Right lobe of liver (tissue), 6 donors: ENCODE results near the gene FGFR1OP2. TPM values are rescaled to one million over a fixed set of nuclear protein-coding genes. Genes with fewer than 3 reads are reported as not detected.
A peak's percentile ranks its signal among the peaks of the same experiment; 100 is the strongest.

Source experiments
- ATAC-seq, 4 donors: fragments of 200-7000 bp; cut with Tn5 transposase; one replicate each; pipeline ENCODE4 v1.9.1; 2020; ENCODE audit warnings: mild to moderate bottlenecking in 4 of 4, moderate library complexity in 4 of 4
- DNase-seq, 3 donors: peaks; one replicate each; pipeline ENCODE4 v3.0.0-alpha.2; 2020
- H3K27ac ChIP-seq, 3 donors: fragments of 200-600 bp; one replicate each; pipeline ENCODE4 v1.8.0; 2022
- H3K27me3 ChIP-seq, 2 donors: fragments of 200-600 bp; one replicate each; pipeline ENCODE4 v1.8.0; 2022
- H3K36me3 ChIP-seq, 4 donors: fragments of 200-600 bp; sonication (generic) in 1 of 4; one replicate each; pipeline versions ENCODE4 v1.5.1 to v1.8.0; 2017 to 2022; ENCODE audit warnings: control low read depth in 1 of 4
- H3K4me1 ChIP-seq, 4 donors: fragments of 200-600 bp; sonication (generic) in 1 of 4; one replicate each; pipeline versions ENCODE4 v1.5.1 to v1.8.0; 2017 to 2022; ENCODE audit warnings: control low read depth in 1 of 4
- H3K4me3 ChIP-seq, 3 donors: fragments of 200-600 bp; one replicate each; pipeline ENCODE4 v1.8.0; 2022
- H3K9me3 ChIP-seq, 4 donors: fragments of 200-600 bp; sonication (generic) in 1 of 4; one replicate each; pipeline versions ENCODE4 v1.5.1 to v1.8.0; 2017 to 2022; ENCODE audit warnings: control low read depth in 1 of 4
- CTCF ChIP-seq, 4 donors: fragments of 200-600 bp in 3 of 4; fragments of 450-650 bp in 1 of 4; IDR thresholded peaks; one replicate each; pipeline versions ENCODE4 v1.5.1 to v1.8.0; 2016 to 2022; ENCODE audit warnings: antibody characterized with exemption in 4 of 4, mild to moderate bottlenecking in 2 of 4
- POLR2A ChIP-seq: fragments of 450-650 bp; IDR thresholded peaks from one replicate; pipeline ENCODE4 v1.6.1; 2017; ENCODE audit warnings: antibody characterized with exemption, mild to moderate bottlenecking
- WGBS: methylation state at CpG from one replicate; pipeline ENCODE4 v1.1.6; 2018; ENCODE audit warnings: low coverage, low lambda C conversion rate; ENCODE audit not compliant: insufficient coverage; ENCODE audit errors: missing lambda C conversion rate; 5-methylcytosine and 5-hydroxymethylcytosine counted together
- intact Hi-C, 2 donors: fragments of 100-400 bp; cut with DNase I; formaldehyde crosslinking; loops; one replicate each; pipeline versions ENCODE4 v1.11.2 to v1.14.1; 2022
- total RNA-seq, 6 experiments: library from RNA; depleted of rRNA in 2 of 6; stranded (reverse); fragments of >200 nt in 2 of 6; fragmentation: NEBNext Ultra II Directional in 3 of 6; extraction: Animal tissue kit (Norgen Biotek cat#: 25700) in 3 of 6; gene quantifications; one replicate each; pipeline versions ENCODE4 v1.1.0 to v1.2.4, GENCODE V29; 2016 to 2023
- donor health status: DM: no; HTN: yes; CAD: no.
- donor health status: DM: no; HTN: no; CAD: no.
- donor health status: DM: no; HTN: no; CAD: no.
- donor health status: DM: no; HTN: yes; CAD: no.
- donor health status: DM: no; HTN: yes; CAD: no.

FGFR1OP2 gene
- total RNA-seq, 6 experiments from 2014 or later, result 13.3 to 29.6 (median 20.1) TPM

- no peak for ATAC-seq
- peak overlapping the region; percentile 92 to 96 (median 93) for H3K27ac ChIP-seq
- no peaks in the 10 kb centered on the region for H3K27me3 ChIP-seq
- H3K4me3 ChIP-seq, result peak overlapping the region; percentile 87 to 94 (median 90)
- no peaks in the 10 kb centered on the region for H3K36me3 ChIP-seq
- H3K9me3 ChIP-seq, result no peaks in the 10 kb centered on the region
- intact Hi-C loops, result loop anchor here in 1 of 2 donors (10.0 kb wide), 1 partner anchor 75 kb away; the partner anchor contains the start of gene TM7SF3
- peaks cover 0 to 39% (median 9%) of the 10 kb centered on the region in 4 donors for H3K4me1 ChIP-seq
- DNase-seq, result no peak
- TF ChIP-seq CTCF (IDR thresholded peaks at IDR 0.05), result no peak
- TF ChIP-seq POLR2A, result no peak
- WGBS, result 4% methylated on average over 9 of the region's 9 CpGs
These were observed 1.0 kb downstream of the FGFR1OP2 start for GRCh38 chr12:26939192-26939832.

DNA sequence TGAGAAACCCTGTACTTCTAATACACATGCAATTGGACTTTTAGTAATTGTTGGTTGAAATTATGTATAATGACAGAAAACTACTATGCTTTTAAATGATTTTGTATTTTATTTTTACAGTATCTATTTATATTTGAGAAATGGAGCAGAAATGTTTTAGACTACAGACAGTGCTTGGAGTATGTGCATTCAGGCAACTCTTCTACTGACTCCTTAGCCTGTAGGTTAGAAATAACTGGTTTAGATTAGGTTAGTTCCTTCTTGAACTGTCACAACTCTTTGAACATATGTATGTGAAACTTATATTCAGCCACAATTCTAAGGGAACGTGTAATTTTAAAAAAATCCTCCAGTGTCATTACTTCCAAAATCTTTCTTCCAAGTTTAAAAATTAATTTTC, 1.7 kb downstream of the FGFR1OP2 start:
- Histone ChIP-seq H3K9me3 (no peaks in the 10 kb centered on the region), H3K36me3 (peaks cover 0 to 3% (median 0%) of the 10 kb centered on the region in 4 donors), H3K4me1 (peaks cover 0 to 39% (median 9%) of the 10 kb centered on the region in 4 donors), H3K27ac (no peak overlapping the region), H3K27me3 (no peaks in the 10 kb centered on the region), H3K4me3 (peak overlapping the region; percentile 87 to 94 (median 90))
- DNase-seq (no peak), ATAC-seq (no peak)
- 24% methylated on average over 1 of the region's 1 CpG for WGBS
- no peak for TF ChIP-seq CTCF (IDR thresholded peaks at IDR 0.05)
- TF ChIP-seq POLR2A, result no peak
- intact Hi-C loops, result loop anchor here in 1 of 2 donors (10.0 kb wide), 1 partner anchor 75 kb away; the partner anchor contains the start of gene TM7SF3

DNA sequence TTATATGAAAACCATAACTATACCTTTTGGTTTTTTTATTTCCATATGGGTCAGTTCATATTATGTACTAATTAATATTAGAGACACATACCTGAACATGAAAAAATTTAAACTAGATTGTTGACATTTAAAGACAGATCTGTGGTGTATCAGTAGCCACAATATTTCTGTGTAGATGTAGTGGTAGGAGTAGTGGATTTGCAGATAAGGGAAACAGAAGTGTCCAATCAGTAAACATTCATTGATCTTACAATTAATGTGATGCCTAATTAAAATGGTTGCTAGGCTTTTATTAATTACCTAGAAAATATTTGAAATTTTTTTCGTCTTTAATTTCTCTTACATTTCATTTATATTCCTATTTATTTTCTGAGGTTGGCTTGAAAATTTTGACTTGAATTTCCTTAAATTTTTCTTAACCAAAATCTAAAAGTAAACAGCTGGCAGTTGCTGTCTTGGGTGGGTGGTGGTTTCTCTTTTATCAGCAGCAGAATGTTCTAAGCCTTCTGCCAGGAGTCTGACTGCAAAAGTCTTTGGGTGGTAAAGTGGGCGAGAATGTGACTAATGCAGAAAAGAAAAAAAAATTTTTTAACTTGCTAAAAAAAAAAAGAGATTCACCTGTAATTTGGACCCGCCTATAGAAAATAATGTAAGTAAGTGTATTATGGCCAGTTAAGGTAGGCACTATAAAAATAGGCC, 2.4 kb downstream of the FGFR1OP2 start:
- ATAC-seq (no peak), DNase-seq (no peak)
- TF ChIP-seq POLR2A (no peak), CTCF (IDR thresholded peaks at IDR 0.05) (no peak)
- H3K4me1 ChIP-seq, result peaks cover 0 to 39% (median 8%) of the 10 kb centered on the region in 4 donors
- H3K27me3 ChIP-seq, result no peaks in the 10 kb centered on the region
- H3K9me3 ChIP-seq, result no peaks in the 10 kb centered on the region
- WGBS, result 50% methylated on average over 3 of the region's 3 CpGs
- intact Hi-C loops, result no loop called here
- H3K4me3 ChIP-seq, result no peak overlapping the region
- H3K36me3 ChIP-seq, result peaks cover 0 to 3% (median 0%) of the 10 kb centered on the region in 4 donors
- peak overlapping the region in 1 of 3 donors; percentile 16 for H3K27ac ChIP-seq

DNA sequence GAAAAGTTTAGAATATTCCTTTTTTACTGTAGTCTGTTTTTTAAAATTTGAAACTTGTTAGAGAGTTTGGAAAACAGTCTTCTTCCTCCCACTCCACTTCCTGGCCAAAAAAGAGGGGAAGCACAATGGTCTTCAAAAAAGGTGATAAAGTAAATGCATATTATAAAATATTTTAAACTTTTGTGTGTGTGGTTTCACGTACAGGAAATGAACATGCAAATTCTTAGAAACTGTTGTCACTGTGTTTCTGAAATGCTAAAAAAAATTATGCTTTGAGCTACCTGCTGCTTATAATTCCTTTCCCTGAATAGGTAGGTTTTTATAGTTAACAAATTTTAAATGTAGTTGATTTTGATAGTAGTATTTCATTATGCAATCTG, 2.9 kb downstream of the FGFR1OP2 start:
- Histone ChIP-seq H3K9me3 (no peaks in the 10 kb centered on the region), H3K4me3 (no peak overlapping the region), H3K27ac (peak overlapping the region in 1 of 3 donors; percentile 41), H3K4me1 (peaks cover 0 to 36% (median 4%) of the 10 kb centered on the region in 4 donors), H3K27me3 (no peaks in the 10 kb centered on the region), H3K36me3 (peaks cover 0 to 3% (median 0%) of the 10 kb centered on the region in 4 donors)
- DNase-seq (no peak), ATAC-seq (no peak)
- intact Hi-C loops, result no loop called here
- TF ChIP-seq CTCF (IDR thresholded peaks at IDR 0.05) (no peak), POLR2A (no peak)
- 47% methylated on average over 1 of the region's 1 CpG for WGBS
